Activated CD8-positive, alpha-beta memory T cell treated with anti-CD3 and anti-CD28 coated beads, Interleukin-2, amount 50 U/mL, for 48 hours (primary cell): ENCODE measurements around the gene BAMBI.
A peak's percentile ranks its signal among the peaks of the same experiment; 100 is the strongest.
"Not testable (repeated sequence)": the region's sequence is repeated elsewhere in the genome, so short reads cannot be mapped to it uniquely, and the experiment has no call there.

Experiments used
- DNase-seq: peaks from one replicate; pipeline ENCODE4 v3.0.0-alpha.2; 2020

Gene BAMBI, protein sequence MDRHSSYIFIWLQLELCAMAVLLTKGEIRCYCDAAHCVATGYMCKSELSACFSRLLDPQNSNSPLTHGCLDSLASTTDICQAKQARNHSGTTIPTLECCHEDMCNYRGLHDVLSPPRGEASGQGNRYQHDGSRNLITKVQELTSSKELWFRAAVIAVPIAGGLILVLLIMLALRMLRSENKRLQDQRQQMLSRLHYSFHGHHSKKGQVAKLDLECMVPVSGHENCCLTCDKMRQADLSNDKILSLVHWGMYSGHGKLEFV

DNA sequence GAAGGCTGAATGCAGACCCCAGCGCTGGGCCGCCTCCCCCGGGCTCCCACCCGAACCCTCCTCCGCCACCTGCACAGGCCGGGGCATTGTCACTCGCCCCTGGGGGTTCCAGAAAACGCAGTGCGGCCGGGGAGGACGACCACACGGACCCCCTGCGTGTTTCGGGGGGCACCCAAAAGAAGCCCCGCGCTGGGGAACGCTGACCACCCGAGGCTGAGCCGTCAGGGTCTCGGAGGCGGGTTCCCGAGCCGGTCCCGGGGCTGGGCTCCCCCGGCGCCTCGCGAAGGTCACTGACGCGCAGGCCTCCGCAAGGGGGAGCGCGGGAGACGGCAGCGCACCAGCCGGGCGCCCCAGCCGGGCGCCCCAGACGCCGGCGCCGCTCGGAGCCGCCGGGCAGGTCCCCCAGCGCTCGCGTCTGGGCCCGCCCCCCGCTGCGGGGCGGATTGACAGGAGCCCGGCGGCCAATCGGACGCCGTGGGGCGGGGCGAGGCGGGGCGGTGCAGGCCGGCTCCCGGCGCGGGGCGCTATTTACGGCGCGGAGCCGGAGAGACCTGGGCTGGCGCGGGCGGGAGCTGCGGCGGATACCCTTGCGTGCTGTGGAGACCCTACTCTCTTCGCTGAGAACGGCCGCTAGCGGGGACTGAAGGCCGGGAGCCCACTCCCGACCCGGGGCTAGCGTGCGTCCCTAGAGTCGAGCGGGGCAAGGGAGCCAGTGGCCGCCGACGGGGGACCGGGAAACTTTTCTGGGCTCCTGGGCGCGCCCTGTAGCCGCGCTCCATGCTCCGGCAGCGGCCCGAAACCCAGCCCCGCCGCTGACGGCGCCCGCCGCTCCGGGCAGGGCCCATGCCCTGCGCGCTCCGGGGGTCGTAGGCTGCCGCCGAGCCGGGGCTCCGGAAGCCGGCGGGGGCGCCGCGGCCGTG is at the start of gene BAMBI:
Gene BAMBI (plus strand): TSS at position 554 of the 920 bp plus-strand sequence. CDS start 377 bp downstream, outside the sequence.
- DNase-seq, result peak; percentile 93

DNA sequence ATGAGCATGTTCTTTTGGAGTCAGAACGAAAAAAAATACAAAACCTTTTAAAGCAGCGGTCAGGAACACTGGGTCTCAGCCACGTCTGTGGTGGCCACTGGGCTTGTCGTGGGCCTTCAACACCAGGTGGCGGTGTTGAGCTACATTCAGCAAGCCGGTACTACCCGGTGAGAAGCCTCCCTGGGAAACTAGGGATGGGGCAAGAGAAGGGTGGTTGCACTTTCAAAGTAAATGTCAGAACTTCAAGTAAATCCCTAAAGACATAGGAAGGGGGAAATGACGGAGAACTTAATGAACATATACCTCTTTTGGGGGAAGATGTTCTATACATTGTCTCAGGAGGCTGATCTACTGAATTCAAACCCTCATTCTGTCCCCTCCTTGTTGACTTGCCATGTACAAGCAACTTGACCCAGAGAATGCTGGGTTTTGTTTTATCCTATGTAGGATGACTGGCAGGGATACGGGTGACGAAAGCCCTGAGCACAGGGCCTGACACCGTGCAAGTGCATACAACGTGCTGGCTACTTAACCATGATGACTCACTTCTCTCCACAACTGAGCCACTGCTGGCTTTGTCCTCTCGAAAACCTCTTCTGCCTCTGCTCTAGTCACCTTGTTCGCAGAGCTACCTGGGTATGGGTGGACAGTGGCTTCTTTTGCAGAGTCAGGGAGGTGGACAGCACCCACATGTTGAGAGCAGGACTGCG is 49.0 kb upstream of the BAMBI start:
- DNase-seq, result peak; percentile 87

DNA sequence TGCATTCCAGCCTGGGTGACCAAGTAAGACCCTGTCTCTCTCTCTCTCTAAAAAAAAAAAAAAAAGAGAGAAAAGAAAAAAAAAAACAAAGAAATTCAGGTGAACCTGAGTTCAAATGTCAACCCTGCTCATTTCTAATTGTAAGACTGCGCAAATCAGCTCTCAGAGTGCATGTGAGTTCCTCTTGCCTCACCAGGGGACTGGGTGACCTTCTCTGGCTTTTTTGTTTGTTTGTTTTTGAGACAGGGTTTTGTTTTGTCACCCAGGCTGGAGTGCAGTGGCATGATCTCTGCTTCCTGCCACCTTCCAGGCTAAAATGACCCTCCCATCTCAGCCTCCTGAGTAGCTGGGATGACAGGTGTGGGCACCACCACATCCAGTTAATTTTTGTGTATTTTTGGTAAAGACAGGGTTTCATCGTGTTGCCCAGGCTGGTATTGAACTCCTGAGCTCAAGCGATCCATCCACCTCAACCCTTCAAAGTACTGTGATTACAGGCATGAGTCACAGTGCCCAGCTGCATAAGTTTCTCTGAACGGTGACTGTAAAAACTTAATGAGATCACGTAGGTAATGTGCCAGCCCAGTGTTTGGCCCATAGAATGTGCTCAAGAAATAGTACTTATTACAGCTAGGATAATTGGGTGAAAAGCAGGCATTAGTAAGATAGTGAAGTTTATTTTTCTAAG is 45.3 kb upstream of the BAMBI start:
- DNase-seq, result no peak

DNA sequence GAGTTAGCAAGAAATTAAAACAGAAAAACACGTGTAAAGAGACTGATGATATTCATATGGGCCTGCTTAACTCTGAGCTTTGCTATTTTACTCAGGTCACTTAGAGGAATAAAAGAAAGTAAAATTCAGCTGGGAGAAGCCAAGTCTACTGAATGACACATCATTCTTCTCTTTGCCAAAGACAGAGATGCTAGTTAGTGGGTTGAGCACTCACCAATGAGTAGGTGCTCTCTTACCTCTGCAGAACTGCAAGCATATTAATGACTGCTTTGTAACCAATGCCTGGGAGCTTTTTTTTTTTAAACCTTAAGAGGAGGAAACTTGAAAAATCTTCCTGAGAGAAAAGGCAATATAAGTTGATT is 44.8 kb upstream of the BAMBI start:
- DNase-seq, result no peak

DNA sequence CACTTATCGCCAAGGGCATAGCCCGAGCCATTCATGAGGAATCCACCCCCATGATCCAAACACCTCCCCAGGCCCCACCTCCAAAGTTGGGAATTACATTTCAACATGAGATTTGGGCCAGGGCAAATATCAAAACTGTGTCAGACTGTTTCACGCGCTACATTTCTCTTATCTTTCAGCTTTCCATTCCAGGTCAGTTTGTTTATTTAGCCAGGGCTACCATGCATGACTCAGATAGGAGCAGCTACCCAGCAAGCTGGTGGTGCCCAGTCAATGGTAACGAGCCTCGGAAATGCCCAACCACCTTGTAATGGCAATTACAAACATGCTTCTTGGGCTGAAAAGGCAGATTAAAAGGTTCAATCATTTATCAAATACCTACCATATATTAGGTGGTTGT is 43.6 kb upstream of the BAMBI start:
- DNase-seq, result no peak

DNA sequence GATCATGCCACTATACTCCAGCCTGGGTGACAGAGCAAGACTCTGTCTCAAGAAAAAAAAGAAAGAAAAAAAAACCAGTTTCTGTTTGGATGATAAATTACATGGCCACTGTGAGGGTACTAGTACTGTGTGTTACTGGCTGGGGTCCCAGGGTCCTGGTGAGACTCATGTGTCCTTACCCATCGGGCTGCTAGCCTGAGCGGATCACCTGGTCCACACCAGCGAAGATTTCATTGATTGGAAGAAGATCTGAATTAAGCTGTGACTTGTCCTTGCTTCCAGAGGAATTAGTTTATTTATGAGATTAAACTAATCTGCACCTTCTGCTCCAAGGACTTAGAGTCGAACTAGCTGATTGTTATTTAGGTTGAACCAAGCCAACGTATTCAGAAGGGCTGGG is 40.0 kb upstream of the BAMBI start:
- no peak for DNase-seq

DNA sequence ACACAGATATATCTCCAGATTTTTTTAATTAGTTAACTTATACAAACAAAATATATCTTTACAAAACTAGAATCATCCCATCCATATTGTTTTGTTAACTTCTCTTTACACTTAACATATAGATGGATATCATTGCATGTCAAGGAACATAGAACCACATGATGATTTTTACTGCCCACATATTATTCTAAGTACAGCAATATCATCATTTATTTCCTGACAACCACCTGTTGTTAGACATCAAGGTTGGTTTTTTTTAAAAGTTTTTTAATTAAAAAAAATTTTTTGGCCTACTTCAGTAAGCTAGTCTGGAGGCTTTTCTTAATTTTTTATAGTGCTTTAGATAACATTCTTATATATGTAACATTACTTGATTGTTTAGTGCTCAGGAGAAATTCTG is 38.9 kb upstream of the BAMBI start:
- DNase-seq, result no peak

DNA sequence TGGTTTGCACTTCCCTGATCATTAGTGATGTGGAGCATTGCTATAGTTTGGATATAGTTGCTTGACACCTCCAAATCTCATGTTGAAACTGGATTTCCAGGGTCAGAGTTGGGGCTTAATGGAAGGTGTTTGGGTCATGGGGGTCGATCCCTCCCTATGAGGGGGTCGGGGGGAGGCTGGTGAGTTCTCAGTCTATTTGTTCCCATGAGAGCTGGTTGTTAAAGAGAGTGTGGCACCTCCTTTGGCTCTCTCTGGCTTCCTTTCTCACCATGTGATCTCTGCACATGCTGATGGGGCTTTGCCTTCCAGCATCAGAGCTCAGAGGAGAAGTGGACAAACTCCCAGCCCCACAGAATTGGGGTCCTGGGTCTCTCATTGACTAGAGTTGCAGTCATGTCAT is 36.8 kb upstream of the BAMBI start:
- no peak for DNase-seq

DNA sequence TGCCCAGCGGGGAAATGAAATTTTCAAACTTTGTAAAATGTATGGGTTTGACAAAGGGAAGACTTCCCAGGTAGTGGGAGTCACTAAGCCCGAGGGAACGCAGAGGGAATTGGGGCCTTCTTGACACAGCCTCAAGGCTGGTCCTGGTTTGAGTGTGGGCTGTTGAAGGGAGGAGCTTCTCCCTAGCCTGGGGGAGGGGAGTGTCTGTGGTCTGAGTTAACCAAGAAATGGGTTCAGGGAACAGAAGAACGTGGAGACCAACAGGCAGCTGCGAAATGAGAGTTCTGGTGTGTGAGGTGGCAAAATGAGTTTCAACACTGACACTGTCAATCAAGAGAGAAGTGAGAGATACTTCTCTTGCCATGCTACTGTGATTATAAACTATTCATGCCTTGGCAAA is 32.7 kb upstream of the BAMBI start:
- DNase-seq, result no peak

DNA sequence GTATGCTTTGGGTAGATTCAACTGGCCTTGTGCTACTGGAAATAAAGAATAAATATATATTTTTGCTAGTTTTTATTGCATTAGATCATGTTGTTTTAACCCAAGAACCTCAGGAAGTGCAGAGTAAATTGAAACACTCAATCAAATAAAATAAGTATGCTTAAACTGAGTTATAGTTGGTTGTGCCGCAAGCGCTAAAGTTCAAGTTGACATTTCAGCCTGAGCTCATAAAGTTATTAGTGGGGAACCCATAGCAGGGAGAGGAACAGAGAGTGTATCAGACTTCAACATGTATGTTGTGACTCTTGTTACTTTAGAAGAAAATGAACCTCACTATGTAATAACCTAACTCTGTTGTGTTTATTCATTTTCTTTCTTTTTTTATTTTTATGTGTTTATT is 25.2 kb upstream of the BAMBI start:
- DNase-seq, result no peak

DNA sequence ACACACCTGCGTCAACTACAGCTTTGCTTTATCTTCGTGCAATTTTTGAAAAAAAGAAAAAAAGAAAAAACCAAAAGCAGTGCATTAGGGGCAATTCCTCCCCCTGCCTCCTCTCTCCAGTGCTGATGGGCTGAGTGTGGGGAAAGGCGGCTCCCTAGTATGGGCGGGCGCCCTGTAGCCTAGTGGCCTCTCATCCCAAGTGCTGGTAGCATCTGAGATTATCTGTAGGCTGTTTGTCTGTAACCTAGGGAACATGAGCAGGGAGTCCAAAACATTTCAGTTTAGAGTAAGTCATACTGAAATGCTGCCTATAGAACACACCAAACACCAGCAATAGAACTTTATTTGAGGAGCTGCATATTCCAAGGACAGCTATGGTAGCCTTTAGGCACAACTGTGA is 24.6 kb upstream of the BAMBI start:
- DNase-seq, result no peak

DNA sequence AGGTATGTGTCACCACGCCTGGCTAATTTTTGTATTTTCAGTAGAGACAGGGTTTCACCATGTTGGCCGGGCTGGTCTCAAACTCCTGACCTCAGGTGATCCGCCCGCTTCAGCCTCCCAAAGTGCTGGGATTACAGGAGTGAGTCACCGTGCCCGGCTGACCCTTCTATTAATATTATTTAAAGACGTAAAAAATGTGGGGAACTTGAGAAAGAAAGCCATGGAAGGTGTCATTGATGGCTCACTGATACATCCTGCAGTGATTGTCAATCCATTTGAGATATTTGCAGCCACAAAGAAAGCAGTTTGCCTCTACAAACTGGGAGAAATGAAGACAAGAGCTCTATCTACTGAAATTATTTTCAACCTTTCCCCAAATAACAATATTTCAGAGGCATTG is 18.5 kb upstream of the BAMBI start:
- DNase-seq, result not testable (repeated sequence)

DNA sequence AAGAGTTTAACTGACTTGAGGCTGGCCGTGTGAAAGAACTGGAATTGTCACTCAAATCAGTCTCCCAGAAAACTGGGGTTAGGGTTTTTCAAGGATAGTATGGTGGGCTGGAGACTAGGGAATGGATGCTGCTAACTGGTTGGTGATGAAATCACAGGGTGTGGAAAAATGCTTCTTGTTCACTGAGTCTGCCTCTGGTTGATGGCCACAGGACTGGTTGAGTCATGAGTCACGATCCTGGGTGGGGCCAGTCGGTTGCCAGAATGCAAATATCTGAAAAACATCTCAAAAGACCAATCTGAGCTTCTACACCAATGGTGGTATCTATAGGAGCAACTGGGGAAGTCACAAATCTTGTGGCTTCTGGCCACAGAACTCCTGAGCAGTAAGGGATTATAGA is 16.3 kb upstream of the BAMBI start:
- no peak for DNase-seq

DNA sequence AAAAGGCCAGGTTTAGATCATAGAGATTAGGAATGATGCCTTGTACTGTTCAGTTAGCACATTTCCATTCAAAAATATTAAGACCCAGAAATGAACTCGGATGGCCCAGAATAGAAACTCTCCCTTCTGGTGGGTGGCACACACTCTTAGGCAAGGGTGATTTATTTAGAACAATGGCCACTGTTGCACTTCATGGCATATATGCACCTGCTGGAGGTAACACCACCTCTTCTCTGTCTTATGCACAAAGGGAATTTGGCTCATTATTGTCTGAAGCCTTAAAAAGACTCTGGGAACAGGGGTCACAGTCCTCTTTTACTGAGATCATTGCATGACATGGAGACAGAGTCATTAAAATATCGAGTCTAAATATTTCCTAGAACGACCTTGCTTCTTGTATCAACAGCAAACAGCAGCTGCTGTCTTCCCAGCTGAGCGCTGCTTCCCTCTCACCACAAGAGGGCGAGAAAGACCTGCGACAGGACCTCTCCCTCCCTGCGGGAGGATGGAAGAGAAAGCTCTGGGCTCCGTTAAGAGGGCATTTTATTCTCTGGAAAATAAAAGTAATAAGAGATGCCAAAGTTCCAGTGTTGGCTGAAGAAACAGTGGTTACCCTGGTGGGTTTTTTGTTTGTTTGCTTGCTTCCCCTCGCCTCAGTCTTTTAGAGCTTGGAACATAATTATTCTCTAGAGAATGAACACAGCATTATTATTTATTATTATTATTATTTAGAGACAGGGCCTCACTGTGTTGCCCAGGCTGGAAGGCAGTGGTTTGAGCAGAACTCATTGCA is 13.5 kb upstream of the BAMBI start:
- peak; percentile 76 for DNase-seq

DNA sequence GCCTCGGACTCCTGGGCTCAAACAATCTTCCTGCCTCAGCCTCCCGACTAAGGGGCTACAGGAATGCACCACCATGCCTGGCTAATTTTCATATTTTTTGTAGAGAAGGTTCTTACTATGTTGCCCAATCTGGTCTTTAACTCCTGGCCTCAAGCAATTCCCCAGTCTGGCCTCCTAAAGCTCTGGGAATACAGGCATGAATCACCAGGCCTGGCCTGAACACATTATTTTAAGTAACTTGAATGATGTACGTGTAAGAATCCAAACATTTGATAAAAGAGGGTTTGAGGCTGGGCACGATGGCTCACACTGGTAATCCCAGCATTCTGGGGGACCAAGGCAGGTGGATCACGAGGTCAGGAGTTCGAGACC is 13.0 kb upstream of the BAMBI start:
- no peak for DNase-seq

DNA sequence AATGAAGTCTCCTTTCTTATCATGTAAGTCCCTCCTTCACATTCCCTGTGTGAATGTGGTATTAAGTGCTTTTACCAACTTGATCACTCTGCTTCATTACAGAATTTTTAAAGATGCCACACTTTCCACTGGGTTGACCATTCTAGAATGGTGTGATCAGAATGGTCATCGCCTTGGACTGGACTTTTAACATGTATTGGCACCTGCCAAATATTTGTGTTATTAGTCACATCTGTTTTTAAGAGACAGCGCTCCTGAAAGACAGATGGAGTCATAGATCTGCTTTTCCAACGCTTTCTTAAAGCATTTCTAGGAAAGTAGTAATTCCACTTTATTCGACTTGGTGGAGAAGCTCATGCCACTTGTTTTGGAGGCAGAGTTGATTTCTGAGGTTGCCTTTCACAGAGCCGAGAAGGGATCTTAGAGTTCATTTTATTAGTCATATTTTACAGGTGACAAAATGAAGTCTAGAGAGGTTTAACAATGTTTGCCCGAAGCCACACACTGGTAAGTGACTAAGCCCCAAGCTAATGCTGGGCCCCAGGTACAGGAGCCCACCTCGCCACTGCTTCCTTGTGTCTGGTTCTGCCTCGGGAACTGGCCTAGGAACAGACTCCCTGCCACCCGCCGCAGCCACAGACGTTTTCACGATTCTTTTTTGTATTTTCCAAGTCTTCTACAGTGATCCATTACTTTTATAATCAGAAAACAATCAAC is 10.4 kb upstream of the BAMBI start:
- no peak for DNase-seq

DNA sequence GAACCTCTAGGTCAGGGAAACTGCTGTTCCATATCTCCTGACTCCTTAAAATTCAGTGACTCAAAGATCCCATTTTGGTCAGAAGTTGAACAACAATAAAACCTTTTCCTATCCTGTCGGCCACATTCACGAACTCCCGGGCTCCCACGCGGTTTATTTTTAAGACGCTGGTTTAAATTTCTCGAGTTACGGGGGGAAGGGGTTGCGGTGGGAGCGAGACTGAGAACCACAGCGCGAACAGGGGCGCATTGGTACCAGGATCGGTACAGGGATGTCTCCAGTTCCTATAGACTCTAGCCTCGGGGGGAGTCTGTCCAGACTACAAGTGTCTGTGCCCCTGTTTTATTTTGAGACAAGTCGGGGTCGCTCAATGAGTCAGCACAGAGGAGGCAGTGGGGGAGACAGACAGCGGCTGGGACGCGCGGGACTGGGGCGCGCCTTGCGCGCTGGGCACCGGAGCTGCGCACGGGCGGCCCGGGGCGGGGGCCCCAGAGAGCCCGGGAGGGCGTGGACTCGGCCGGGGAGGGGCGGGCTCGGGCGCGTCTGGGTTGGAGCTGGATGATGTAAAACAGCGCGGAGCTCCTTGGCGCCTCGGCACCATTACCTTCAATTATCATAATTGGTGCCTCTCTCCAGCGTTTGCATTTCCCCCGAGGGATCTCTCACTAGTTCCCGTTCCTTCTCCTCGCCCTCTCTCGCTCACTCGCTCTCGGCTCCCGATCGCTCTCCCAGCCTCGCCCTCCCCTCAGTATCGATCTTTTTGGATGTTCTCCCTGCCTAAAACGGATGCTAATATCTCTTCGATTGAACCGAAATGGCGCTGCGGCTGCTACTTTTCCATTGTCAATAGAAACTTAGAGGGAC is 8.7 kb upstream of the BAMBI start:
- peak; percentile 71 for DNase-seq

DNA sequence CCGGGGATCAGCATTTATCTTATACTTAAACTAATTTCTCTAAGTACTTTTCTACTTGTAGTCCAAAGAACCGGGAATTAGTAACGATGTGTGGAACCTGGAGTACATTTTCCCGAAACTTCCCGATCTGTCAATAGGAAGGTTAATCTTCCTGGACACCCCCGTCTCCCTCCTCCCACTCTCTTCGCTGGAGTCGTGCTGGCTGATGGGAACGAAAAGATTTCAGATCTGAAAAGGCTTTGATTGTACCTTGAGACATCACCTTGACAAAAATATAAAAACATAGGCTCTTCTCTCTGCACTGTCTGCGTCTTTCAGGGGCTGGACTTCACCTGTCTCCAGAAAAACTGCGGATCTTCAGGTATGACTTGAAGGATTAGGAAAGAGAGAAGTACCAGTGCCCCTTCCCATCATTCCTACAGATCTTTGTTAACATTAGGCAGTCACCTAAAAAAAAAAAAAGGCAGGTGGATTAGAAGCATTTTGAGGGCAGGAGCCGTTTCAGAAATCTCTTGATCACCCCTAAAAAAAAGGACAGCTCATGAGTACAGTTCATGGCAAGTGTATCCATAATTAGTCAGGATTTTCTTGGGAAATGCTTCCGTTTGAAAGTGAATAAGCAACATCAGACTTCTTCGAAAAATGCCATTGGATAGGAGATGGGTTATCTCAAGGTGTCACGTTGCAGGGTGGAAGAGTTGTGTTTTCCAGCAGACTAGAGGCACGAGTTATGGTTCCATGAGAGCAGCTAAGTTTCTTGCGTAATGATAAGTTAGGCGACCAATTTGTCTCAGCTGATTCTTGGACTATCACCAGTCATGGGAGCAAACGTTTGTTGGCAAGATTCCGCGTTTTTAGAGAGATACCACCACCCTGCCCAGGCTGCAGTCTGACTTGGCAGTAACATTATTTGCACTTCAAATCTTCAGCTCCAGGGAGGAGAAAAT is 7.8 kb upstream of the BAMBI start:
- no peak for DNase-seq

DNA sequence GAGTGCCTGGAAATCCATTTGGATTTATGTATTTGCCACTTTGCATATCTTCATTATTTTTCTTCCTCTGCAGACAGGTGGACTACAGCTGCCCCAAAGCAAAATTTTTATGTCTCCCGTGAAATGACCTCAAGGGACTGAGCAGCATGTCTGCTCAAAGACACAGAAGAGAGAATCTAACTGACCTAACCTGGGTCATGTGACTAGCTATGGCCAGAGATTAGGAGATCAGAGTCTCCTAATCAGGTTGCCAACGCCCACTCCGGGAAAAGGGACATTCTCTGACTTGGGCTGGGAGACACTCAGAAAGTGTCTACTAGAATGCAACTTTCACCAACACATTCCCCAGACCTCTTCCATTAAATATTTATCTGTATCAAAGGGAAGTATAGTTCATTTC is 2.5 kb upstream of the BAMBI start:
- no peak for DNase-seq
